Activated CD4-positive, alpha-beta T cell treated with anti-CD3 and anti-CD28 coated beads for 1 hour (primary cell): ENCODE results near the gene CFAP157.

Experiments used
- DNase-seq: peaks from one replicate; pipeline ENCODE4 v3.0.0-alpha.2; 2020

Gene CFAP157

DNA sequence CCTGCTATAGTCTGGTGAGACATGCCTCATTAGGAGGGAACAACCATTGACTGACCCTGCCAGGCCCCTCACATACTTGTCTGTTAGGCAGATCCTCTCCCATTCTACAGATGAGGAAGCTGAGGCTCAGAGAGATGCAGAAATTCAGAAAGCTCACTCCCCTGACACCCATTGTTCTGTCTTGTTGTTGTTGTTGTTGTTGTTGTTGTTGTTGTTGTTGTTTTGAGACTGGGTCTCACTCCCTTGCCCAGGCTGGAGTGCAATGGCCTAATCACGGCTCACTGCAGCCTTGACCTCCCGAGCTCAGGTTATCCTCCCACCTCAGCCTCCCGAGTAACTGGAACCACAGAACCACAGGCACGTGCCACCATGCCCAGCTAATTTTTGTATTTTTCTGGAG is 13.1 kb upstream of the CFAP157 start:
- no peak for DNase-seq

DNA sequence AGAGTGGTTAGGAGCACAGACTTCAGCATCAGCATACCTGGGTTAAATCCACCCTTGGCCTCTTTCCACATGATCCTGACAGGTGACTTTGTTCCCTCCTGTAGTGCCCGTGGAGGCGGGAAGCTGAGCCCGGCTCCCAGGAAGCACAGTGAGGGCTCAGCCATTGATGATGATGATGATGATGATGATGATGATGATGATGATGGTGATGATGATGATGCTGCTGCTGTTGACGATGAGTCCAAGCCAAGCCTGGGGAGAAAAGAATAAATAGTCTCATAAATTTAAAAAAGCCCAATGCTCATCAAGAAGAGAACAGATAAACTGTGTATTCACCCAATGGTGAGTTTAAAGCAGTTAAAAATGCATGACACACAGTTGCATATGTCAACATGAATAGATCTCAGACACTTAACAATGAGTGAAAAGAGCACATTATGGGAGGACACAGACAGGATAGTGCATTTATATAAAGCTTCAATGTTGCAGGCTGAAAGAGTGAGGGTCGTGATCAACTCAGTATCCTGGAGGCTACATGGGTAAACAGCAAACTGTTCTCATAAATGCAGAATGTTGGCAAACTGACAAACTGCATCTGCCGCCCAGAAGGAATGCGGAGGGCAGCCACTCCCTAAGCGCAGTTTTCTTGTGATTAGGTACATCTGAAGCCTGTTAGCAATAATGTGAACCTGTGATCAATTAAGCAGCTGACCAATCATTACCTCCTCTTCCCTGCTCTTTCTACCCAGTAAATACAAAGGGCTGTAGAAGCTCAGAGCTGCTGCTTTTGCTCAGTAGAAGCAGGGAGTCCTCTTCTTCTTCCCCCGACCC is 11.7 kb upstream of the CFAP157 start:
- DNase-seq = no peak

DNA sequence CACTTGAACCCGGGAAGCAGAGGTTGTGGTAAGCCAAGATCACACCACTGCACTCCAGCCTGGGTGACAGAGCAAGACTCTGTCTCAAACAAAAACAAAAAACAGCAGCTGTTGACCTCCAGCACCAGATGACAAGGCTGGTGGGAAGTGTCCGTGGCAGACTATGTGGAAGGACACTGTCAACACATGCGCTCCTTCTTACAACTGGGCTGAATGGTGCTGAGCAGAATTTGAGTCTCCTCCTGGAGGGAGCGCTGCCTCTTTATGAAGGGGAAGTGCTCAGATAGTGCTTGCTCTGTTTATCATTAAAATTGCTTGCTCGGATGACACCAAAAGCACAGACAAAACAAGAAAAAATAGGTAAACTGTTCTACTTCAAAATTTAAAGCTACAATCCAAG is 9.2 kb upstream of the CFAP157 start:
- no peak for DNase-seq

DNA sequence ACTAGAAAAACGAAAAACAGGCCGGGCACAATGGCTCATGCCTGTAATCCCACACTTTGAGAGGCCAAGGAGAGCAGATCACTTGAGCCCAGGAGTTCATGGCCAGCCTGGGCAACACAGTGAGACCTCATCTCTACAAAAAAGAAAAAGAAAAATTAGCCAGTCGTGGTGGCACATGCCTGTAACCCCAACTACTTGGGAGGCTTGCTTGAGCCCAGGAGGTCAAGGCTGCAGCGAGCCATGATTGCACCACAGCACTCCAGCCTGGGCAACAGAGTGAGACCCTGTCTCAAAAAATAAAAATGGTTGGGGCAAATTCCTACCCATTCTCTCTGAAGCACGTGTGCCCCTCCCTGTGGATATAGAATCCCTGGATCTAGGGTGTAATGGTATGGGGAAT is 8.4 kb upstream of the CFAP157 start:
- DNase-seq = no peak

DNA sequence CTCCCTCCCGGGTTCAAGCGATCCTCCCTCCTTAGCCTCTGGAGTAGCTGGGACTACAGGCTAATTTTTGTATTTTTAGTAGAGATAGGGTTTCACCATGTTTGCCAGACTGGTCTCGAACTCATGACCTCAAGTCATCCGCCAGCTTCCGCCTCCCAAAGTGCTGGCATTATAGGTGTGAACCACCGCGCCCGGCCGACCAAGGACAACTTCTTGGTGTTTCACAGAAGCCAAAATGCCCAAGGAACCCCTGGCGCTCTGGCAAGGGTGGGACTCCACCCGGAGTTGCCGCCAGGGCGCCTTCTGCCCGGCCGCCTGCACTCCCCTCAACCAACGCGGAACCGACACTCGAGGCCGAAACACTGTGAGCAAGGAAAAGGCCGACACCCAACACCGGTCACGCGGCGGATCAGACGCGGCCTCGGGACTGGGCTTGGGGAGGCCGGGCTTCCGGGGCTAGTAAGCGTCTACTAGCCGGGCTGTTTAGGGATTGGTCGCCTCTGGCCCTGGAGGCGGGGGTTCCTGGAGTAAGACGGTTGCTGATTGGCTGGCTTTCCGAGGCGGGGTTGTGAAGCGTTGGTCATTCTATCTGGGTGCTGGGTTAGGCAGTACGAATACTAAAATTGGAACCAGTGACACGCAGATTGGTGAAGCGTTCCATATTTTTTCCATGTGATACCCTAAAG is 7.7 kb upstream of the CFAP157 start:
- DNase-seq = peak; percentile 72

DNA sequence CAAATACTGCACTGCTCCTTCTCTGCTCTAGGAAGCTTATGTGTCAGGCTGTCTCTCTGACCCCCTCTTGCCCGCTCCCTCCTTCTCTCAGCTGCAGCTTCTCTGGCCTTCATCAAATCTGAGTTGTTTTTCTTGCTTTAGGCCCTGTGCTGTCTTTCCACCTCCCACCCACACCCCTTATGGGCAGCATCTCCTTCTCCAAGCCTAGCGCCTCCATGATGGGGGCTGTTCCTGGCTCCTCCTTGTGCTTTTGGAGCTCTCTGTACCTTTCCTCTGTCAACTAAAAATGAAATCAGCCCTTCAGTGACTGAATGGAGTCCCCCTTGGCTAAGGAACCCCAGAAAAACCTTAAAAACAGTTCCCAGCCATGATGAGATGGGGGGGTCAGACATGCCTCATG is 6.6 kb upstream of the CFAP157 start:
- DNase-seq = no peak

DNA sequence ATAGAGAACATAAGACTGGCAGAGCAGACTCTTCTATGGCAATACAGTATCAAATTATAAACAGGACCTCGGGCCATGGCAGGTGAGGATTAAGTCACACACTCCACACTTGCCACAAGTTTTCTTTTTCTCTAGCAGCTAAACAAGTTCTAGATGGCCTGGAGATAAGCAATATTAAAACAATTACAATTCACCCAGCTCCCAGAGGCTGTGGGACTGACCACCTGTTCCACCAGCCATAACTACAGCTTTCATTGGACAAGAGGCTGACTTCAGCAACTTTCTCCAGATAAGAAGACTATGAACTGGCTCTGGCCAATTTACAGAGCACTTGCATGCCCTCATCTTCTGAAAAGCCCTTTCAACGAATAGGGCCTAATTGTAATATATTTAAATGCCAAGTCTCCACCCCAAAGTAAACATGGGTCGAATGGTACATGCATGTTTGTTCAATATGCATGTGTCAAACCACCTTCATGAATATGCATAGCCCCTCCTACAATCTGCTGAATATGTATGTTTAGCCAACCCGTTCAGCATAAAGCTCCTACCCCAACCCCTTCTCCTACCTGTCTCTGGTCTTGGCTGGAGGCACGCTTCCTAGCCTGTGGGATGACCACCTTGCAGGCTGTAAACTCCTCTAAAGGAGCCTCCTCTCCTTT is 6.1 kb upstream of the CFAP157 start:
- DNase-seq = no peak

DNA sequence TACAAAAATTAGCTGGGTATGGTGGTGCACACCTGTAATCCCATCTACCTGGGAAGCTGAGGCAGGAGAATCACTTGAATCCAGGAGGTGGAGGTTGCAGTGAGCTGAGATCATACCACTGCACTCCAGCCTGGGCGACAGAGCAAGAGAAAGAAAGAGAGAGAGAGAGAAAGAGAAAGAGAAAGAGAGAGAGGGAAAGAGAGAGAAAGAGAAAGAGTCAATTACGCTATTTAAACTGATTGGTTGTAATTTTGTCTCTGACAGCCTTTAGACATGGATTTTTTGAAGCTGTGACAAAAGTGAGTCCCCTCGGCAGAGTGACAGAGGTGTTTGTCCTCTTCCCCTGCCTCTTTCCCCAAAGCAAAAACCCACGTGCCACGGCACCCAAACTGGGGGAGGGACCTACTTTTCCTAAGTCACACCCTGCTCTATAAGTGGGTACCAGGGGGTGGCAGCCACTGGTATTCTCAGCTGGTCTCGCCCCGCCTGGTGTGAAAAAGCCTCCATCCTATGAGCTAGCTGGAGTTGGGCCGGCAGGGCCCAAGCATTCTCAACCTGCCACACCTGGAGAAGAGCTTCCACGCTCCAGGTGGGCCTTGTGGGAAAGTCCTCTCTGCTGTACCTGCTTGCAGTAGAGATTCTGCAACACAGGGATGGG is 3.4 kb upstream of the CFAP157 start:
- DNase-seq = no peak

DNA sequence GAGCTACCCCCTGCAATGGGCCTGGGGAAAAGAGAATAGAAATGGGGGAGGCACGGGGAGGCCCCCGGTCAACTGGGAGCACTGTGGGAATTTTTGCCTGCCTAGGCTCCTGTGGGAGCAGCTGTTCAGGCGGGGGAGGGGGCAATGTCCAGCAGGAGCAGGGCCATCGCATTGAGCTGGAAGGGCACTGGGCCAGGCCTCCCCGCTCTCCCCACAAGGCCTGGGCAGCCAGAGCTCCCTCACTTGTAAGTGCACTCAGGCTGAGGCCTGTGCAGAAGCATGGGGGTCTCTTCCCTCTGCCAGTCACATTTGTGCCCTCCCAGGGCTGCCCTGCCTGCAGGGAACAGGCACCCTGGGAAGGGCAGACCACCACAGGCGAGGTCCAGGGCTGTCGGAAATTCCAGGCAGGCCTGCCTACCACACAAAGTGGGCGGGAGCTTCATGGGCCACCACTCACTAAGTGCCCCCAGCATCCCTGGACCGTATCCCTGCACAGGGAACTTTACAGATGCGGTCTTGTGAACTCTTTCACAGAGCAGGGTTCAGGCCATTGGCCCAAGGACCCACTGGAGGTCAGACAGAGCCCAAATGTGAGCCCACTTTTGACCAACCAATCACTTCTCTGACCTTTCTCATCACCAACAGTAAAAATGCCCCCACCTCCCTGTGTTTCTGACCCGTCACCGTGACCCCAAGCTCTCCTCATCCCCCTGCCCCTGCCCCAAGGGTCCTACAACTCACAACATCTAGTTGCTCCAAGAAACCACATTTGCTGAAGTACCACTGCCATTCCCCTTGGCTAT is 1.0 kb upstream of the CFAP157 start:
- no peak for DNase-seq

DNA sequence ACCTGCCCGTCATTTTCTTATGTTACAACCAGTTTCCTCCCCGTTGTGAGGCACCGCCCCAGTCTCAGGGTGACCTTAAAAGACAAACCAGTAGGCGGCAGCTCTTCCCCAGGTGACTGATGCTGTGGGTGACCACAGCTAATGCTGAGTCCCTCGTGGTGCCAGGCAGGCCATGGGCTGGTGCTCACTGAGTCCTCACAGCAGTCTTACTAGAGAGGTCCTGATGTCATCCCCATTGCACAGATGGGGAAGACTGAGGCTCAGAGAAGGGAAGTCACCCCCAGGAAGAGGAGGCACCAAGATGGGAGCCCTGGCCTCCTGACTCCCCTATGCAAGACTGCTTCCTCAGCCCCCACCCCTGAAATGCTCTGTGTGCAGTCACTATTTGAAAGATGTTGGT is 978 bp downstream of the CFAP157 start:
- DNase-seq = no peak

DNA sequence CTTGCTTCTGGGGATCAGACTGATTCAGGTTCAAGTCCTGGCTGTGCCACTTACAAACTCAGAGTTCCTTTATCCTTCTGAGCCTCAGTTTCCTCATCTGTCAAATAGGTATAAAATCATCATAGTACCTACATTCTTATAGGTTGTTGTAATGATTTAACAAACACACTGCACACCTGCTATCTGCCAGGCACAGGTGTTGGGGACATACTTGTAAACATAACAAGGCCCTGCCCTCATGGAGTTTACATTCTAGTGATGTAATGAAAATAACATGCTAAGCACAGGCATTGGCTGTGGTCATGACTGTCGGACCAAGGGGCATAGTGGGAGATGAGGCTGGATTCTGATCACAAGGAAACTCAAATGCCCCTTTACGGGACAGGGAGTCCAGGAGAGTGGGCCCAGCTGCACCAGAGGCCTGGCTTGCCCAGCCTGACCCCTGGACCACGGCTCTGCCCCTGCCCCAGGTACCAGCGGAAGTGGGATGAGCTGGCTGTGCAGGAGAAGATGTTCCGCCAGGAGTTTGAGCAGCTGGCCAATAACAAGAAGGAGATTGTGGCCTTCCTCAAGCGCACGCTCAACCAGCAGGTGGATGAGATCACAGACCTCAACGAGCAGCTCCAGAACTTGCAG is 2.3 kb downstream of the CFAP157 start:
- no peak for DNase-seq

DNA sequence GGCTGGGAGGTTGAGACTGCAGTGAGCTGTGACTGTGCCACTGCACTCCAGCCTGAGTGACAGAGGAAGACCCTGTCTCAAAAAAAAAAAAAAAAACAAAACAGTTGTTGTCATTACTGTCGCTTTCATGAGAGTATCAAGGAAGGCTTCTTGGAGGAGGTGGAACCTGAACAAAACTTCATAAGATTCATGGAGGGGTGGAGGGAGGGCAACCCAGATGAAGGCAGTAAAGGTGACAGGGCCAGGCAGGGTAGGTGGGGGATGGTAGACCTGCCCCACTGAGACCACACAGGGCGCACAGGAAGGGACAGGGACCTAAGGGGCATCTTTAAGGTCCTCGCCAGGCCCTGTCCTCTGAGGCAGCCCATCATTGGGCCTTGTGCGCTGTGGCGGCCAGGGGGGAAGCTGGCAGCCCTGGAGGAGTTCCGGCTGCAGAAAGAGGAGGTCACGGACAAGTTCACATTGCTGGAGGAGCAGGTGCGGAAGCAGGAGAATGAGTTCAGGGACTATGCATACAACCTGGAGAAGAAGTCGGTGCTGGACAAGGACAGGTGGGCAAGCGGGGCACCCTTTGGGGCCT is 3.5 kb downstream of the CFAP157 start:
- DNase-seq = no peak

DNA sequence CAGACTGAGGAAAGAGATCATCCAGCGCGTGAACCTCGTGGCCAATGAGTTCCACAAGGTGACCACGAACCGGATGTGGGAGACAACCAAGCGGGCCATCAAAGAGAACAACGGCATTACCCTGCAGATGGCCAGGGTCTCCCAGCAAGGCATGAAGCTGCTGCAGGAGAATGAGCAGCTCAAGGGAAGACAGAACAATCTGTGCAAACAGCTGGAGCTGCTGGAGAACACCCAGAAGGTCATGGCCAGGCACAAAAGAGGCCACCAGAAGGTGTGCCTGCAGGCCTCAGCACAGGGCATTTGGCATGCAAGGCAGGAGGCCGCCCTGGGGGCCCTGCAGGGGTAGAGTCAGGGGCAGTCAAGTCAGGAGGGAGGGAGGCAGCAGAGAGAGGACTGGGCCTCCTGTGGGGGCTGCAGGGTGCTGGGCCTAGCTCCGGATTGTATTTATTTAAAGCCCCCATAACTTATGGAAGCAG is 4.5 kb downstream of the CFAP157 start:
- no peak for DNase-seq

DNA sequence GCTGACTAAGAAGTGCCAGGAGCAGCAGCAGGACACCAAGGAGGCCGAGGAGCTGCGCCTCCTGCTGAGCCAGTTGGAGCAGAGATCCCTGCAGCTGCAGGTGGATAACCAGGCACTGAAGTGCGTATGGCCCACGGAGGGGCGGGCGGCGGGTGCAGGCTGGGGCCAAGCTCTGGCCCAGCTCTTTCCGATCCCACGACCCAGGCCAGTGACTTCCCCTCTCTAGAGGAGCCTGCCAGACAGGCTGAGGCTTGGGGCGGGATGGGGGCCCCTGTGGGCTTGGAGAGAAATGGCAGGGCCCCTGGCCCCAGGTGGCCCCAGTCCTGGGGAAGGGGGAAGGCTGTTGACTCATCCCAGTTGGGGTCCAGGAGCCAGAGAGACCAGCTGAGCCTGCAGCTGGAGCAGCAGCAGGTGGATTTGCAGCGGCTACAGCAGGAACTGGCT is 5.1 kb downstream of the CFAP157 start:
- no peak for DNase-seq

DNA sequence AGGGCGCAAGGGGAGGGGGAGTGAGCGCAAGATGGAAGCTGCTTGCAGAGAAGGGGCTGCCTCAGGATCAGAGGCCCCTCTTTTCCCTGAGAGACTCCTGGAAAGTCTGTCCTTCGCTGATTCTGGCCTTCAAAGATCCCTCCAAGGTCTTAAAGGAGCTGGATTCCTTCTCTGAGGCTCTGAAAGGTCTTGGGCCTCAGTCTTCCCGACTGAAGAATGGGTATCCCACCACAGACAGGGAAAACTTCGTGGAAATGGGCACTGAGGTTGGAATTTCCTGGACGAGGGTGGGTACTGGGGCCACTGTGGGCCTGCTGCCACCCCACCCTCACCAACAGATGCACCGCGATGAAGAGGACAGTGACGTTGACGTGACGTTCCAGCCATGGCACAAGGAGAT is 5.6 kb downstream of the CFAP157 start:
- no peak for DNase-seq

DNA sequence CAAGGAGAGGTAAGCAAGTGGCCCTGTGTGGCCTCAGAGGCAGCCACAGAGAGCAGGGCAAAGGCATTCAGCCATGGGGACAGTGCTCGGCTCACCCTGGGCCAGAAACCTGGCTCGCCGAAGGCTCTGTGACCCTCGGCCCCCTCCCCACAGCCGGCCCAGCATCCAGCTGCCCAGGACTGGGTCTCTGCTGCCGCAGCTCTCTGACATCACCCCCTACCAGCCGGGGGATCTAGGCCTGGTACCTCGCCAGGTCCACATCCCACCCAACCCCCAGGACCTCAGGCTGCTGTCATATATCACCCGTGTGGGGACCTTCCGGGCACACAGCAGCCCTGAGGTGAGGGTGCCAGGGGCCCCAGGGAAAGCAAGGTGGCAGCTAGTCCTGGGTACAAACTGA is 6.1 kb downstream of the CFAP157 start:
- no peak for DNase-seq

DNA sequence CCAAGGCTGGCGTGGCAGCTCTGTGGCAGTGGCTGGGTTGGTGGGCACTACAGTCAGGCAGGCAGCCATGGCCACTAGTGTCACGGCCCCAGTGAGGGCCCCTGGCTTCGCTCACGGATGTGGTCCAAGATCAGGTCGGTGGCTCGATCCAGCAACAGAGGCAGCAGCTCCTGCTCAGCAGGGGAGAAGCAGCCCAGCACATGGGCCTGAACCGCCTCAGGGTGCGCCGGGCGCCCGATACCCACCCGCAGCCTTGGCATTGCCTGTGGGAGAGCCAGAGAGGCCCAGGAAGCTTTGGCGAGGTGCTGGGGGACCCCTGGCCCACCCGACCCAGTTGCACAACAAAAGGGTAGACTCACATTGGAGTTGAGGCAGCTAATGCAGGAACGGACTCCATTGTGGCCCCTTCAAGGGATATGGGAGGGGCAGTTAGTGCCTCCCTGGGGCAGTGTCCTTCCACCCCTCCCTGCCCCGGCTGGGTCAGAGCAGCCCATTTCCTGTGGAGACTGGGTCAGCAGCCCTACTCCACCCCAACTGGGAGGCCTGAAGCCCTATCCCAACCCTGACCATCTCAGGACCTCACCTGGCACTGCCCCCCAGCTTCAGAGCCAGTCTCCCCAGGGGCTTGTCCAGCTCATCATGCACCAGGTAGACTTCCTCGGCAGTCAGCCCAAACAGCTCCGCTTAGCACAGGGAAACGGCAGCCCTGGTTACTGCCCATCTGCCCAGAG is 7.4 kb downstream of the CFAP157 start:
- no peak for DNase-seq

DNA sequence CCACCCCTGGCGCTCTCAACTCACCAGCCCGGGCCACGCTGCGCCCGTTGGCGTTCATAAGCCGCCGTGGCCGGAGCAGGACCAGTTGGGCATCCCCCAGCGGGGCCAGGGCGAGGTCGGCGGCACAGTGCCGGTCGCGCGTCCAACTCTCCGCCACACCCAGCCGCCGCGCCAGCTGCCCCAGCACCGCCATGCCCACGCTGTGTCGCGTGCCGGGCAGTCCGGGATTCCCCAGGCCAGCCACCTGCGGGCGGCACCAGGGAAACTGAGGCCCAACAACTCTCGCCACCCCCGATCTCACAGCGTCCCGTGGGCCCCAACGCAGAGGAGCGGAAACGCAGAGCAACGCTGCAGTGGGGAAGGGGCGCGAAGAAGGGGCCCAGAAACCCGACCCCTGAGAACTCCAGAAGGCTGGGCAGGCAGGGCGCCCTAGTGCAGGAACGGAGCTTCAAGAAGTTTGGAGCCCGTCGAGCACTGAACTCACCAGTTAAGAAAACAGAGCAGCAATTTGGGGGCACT is 8.2 kb downstream of the CFAP157 start:
- no peak for DNase-seq

DNA sequence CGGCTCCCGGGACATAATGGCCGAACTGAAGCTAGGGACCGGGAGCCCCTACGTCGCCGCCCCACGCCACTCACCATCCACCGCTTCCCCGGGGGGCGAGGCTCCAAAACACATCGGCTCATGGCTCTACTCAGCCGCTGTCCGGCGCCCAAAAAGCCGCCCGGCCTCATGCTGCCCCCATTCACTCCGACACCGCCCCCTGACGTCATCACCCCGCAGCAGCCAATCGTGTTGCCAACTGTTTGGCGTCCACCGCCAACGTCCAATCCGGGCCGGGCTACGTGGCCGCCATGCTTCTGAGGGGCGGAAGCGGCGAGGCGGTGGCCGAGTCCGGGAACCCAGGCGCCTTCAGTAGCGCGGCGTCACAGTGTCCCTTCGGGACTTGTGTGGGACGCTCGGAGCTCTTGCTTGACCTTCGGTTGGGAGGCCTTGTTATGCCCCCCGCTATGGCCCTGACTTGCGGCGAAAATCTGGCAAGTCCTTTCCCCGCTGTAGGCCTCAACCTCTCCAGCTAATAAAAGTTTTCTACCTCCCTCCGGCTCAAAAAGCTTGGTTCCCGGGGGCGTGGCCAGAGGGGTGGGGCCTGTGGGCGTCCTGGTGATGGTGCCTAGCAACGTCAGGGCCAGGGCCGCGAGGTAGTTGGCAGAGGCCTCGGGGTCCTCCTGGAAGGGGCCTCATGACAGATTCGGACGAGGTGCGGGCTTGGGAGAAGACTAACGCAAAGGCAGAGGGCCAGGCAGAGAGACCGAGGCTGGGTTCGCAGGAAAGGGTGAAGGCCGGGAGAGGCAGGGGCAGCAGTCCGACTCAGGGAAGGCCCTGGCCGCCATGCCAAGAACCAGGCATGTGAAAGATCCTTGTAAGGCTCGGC is 8.9 kb downstream of the CFAP157 start, which contains the start of the genes PTRH1 and TTC16:
Gene PTRH1, minus strand, starts transcription at position 194 of the 868 bp plus-strand sequence. Its CDS starts 24 bp downstream, at position 170.
Gene TTC16, plus strand, starts transcription at position 610 of the 868 bp plus-strand sequence. Its CDS starts 67 bp downstream, at position 677.
- DNase-seq = peak; percentile 94
